GM12878 (cell line): ENCODE data around the gene PPDPF. TPM values are rescaled to one million over a fixed set of nuclear protein-coding genes. Genes with fewer than 3 reads are reported as not detected.

Experiments used
- ATAC-seq: fragments of 200-7000 bp; cut with Tn5 transposase; 3 replicates; pipeline ENCODE4 v1.9.1; 2020; ENCODE audit warnings: mild to moderate bottlenecking, moderate library complexity
- BruUV-seq: library from RNA; stranded (reverse); fragments of 400-500 nt; replicated peaks from 2 replicates; lab custom pipeline; 2021; lab: Mats Ljungman, UMichigan
- CTCF ChIA-PET: fragments of 300-600 bp; sonication (Branson Sonifier 250); formaldehyde crosslinking; extraction: SDS; loops from one replicate; lab custom pipeline; 2021; ENCODE audit warnings: inconsistent platforms; lab: Yijun Ruan, JAX
- POLR2A ChIA-PET: fragments of 350-600 bp; formaldehyde crosslinking; extraction: SDS; loops from one replicate; lab custom pipeline; 2021; ENCODE audit warnings: inconsistent platforms; lab: Charles Lee
- RAD21 ChIA-PET: fragments of 300-600 bp; sonication (Branson Sonifier 250); formaldehyde crosslinking; loops from one replicate; lab custom pipeline; 2023; ENCODE audit warnings: antibody characterized with exemption; ENCODE audit not compliant: unreplicated experiment; lab: Charles Lee
- SMC1A ChIA-PET: fragments of 300-600 bp; sonication (Branson Sonifier 250); formaldehyde crosslinking; loops from one replicate; lab custom pipeline; 2023; ENCODE audit not compliant: unreplicated experiment, uncharacterized antibody; lab: Charles Lee
- DNase-seq: peaks from one replicate; pipeline ENCODE4 v3.0.0-alpha.2; 2011; ENCODE audit warnings: low read depth, low spot score
- FAIRE-seq: peaks from 3 replicates; lab custom pipeline; 2011; peaks lifted over from hg19 to GRCh38; lab: Jason Lieb, UNC
- H2AFZ ChIP-seq: 2 replicates; pipeline ENCODE4 v1.6.0; 2011; ENCODE audit warnings: low read depth, low read length, control low read depth; ENCODE audit not compliant: control insufficient read depth
- H3K27ac ChIP-seq: 2 replicates; pipeline ENCODE4 v1.5.1; 2011; ENCODE audit warnings: control low read depth; ENCODE audit not compliant: control insufficient read depth, insufficient read depth
- H3K27me3 ChIP-seq, 2 experiments: replicated peaks in 1 of 2; 2 replicates each; pipeline versions ENCODE4 v1.6.0 to v1.6.1; 2011; ENCODE audit warnings: low read length in 1 of 2; ENCODE audit not compliant: control insufficient read depth in 2 of 2, insufficient read depth in 2 of 2
- H3K36me3 ChIP-seq, 2 experiments: 2 replicates each; pipeline ENCODE4 v1.5.1; 2011; ENCODE audit warnings: low read length in 1 of 2; ENCODE audit not compliant: control insufficient read depth in 2 of 2, insufficient read depth in 2 of 2
- H3K4me1 ChIP-seq: 2 replicates; pipeline ENCODE4 v1.6.1; 2011; ENCODE audit warnings: mild to moderate bottlenecking, low read length, moderate library complexity, mixed read lengths; ENCODE audit not compliant: control insufficient read depth, insufficient read depth
- H3K4me2 ChIP-seq: 2 replicates; pipeline ENCODE4 v1.6.0; 2011; ENCODE audit warnings: control low read depth; ENCODE audit not compliant: control insufficient read depth, insufficient read depth
- H3K4me3 ChIP-seq: fragments of 200-600 bp; sonication (generic); 2 replicates; pipeline ENCODE4 v1.5.1; 2016
- H3K79me2 ChIP-seq: 2 replicates; pipeline ENCODE4 v1.6.0; 2011; ENCODE audit warnings: low read length; ENCODE audit not compliant: control insufficient read depth, insufficient read depth
- H3K9ac ChIP-seq: 2 replicates; pipeline ENCODE4 v1.8.0; 2011; ENCODE audit warnings: low read length, control low read depth, mixed read lengths; ENCODE audit not compliant: control insufficient read depth, insufficient read depth
- H3K9me3 ChIP-seq: replicated peaks from 3 replicates; pipeline ENCODE4 v1.5.1; 2011; ENCODE audit warnings: mild to moderate bottlenecking, low read length; ENCODE audit not compliant: control insufficient read depth, insufficient read depth
- H4K20me1 ChIP-seq: 2 replicates; pipeline ENCODE4 v1.6.0; 2011; ENCODE audit not compliant: control insufficient read depth, insufficient read depth
- PRDM15 ChIP-seq: fragments of 450-650 bp; formaldehyde crosslinking; IDR thresholded peaks from 2 replicates; pipeline ENCODE4 v1.4.0; 2020; ENCODE audit warnings: mild to moderate bottlenecking, moderate library complexity
- SUPT20H ChIP-seq: IDR thresholded peaks from 2 replicates; pipeline ENCODE4 v1.6.1; 2011; ENCODE audit warnings: low read depth, mild to moderate bottlenecking, low read length, moderate library complexity, borderline replicate concordance; ENCODE audit not compliant: control insufficient read depth
- YBX1 ChIP-seq: fragments of 450-650 bp; IDR thresholded peaks from 2 replicates; pipeline ENCODE4 v1.6.1; 2016; ENCODE audit warnings: antibody characterized with exemption
- WGBS: methylation state at CpG from one replicate; pipeline ENCODE4 v1.1.6; 2016; ENCODE audit warnings: low lambda C conversion rate; ENCODE audit not compliant: insufficient replicate concordance, insufficient coverage; ENCODE audit errors: missing lambda C conversion rate; 5-methylcytosine and 5-hydroxymethylcytosine counted together
- in situ Hi-C: fragments of 300-500 bp; cut with MboI; formaldehyde crosslinking; loops from 9 replicates; pipeline ENCODE4 v1.14.3; 2018; ENCODE audit warnings: mixed read lengths
- intact Hi-C: fragments of 100-400 bp; cut with micrococcal nuclease; formaldehyde crosslinking; loops from one replicate; pipeline ENCODE4 v1.14.2; 2022; ENCODE audit not compliant: unreplicated experiment
- polyA plus RNA-seq, 11 experiments: library from polyadenylated mRNA; depleted of rRNA in 4 of 11; unstranded in 6 of 11; stranded (reverse) in 5 of 11; fragments of >200 nt; fragmentation: Nextera tagmentation in 4 of 11; fragmentation: Illumina TruSeq in 1 of 11; extraction: Ambion mirVana in 4 of 11; extraction: Trizol in 1 of 11; gene quantifications; 1 replicate in 1 of 11; 2 replicates in 10 of 11; pipeline versions ENCODE4 v1.2.1 to v1.2.3, GENCODE V29; 2011 to 2016; ENCODE audit warnings: inconsistent platforms in 2 of 11, missing spikeins in 2 of 11, low read depth in 1 of 11
- total RNA-seq, 4 experiments: library from RNA; depleted of rRNA in 3 of 4; stranded (reverse); fragments of >200 nt in 3 of 4; fragmentation: Illumina TruSeq in 1 of 4; extraction: Trizol in 1 of 4; gene quantifications; 2 replicates each; pipeline versions ENCODE4 v1.2.1 to v1.2.3, GENCODE V29; 2013 to 2021

PPDPF gene
- total and polyA plus RNA-seq, 10 of the 15 experiments (the other 5 are each of a cell fraction or from before 2014, with no cell fraction given), result 0.32 to 154 (median 22.8) TPM

- no peaks in the 10 kb centered on the region for H3K27me3 ChIP-seq
- in situ Hi-C loops, result no loop called here
- TF ChIP-seq PRDM15, result no peak
- no peak for TF ChIP-seq YBX1
- no peak for TF ChIP-seq SUPT20H
- FAIRE-seq (no peak), DNase-seq (no peak), ATAC-seq (no peak)
- ChIA-PET CTCF (interaction anchor here (1.1 kb wide), 1 partner anchor 23 kb away, joined by 3 read pairs; no protein-coding TSS in a partner anchor), SMC1A (no interaction called here), POLR2A (no interaction called here), RAD21 (no interaction called here)
- no peaks in the 10 kb centered on the region; the same call in 2 of the 3 replicates for H3K9me3 ChIP-seq
- no peak overlapping the region for H3K27ac ChIP-seq
- no peak overlapping the region for H3K4me3 ChIP-seq
- no peaks in the 10 kb centered on the region for H3K79me2 ChIP-seq
- intact Hi-C loops, result no loop called here
- no peak overlapping the region for H2AFZ ChIP-seq
- H3K9ac ChIP-seq, result no peak overlapping the region
- no peak overlapping the region for H3K4me2 ChIP-seq
- no TSS peak for BruUV-seq
- H4K20me1 ChIP-seq, result no peaks in the 10 kb centered on the region; the same call in 1 of the 2 replicates
- no peaks in the 10 kb centered on the region for H3K4me1 ChIP-seq
- H3K36me3 ChIP-seq, result no peaks in the 10 kb centered on the region; a peak in 1 of 4 replicates
- WGBS, result 77% methylated on average over 12 of the region's 16 CpGs
Measured at GRCh38 chr20:63560333-63560805, 39.8 kb downstream of the PPDPF start.
